GM12878 (cell line): ENCODE results near the gene AKT3. TPM values are rescaled to one million over a fixed set of nuclear protein-coding genes. Genes with fewer than 3 reads are reported as not detected.

Experiments used
- ATAC-seq: fragments of 200-7000 bp; cut with Tn5 transposase; 3 replicates; pipeline ENCODE4 v1.9.1; 2020; ENCODE audit warnings: mild to moderate bottlenecking, moderate library complexity
- BruUV-seq: library from RNA; stranded (reverse); fragments of 400-500 nt; replicated peaks from 2 replicates; lab custom pipeline; 2021; lab: Mats Ljungman, UMichigan
- CTCF ChIA-PET: fragments of 300-600 bp; sonication (Branson Sonifier 250); formaldehyde crosslinking; extraction: SDS; loops from one replicate; lab custom pipeline; 2021; ENCODE audit warnings: inconsistent platforms; lab: Yijun Ruan, JAX
- POLR2A ChIA-PET: fragments of 350-600 bp; formaldehyde crosslinking; extraction: SDS; loops from one replicate; lab custom pipeline; 2021; ENCODE audit warnings: inconsistent platforms; lab: Charles Lee
- RAD21 ChIA-PET: fragments of 300-600 bp; sonication (Branson Sonifier 250); formaldehyde crosslinking; loops from one replicate; lab custom pipeline; 2023; ENCODE audit warnings: antibody characterized with exemption; ENCODE audit not compliant: unreplicated experiment; lab: Charles Lee
- SMC1A ChIA-PET: fragments of 300-600 bp; sonication (Branson Sonifier 250); formaldehyde crosslinking; loops from one replicate; lab custom pipeline; 2023; ENCODE audit not compliant: unreplicated experiment, uncharacterized antibody; lab: Charles Lee
- DNase-seq: peaks from one replicate; pipeline ENCODE4 v3.0.0-alpha.2; 2011; ENCODE audit warnings: low read depth, low spot score
- FAIRE-seq: peaks from 3 replicates; lab custom pipeline; 2011; peaks lifted over from hg19 to GRCh38; lab: Jason Lieb, UNC
- H2AFZ ChIP-seq: 2 replicates; pipeline ENCODE4 v1.6.0; 2011; ENCODE audit warnings: low read depth, low read length, control low read depth; ENCODE audit not compliant: control insufficient read depth
- H3K27ac ChIP-seq: 2 replicates; pipeline ENCODE4 v1.5.1; 2011; ENCODE audit warnings: control low read depth; ENCODE audit not compliant: control insufficient read depth, insufficient read depth
- H3K27me3 ChIP-seq, 2 experiments: replicated peaks in 1 of 2; 2 replicates each; pipeline versions ENCODE4 v1.6.0 to v1.6.1; 2011; ENCODE audit warnings: low read length in 1 of 2; ENCODE audit not compliant: control insufficient read depth in 2 of 2, insufficient read depth in 2 of 2
- H3K36me3 ChIP-seq, 2 experiments: 2 replicates each; pipeline ENCODE4 v1.5.1; 2011; ENCODE audit warnings: low read length in 1 of 2; ENCODE audit not compliant: control insufficient read depth in 2 of 2, insufficient read depth in 2 of 2
- H3K4me1 ChIP-seq: 2 replicates; pipeline ENCODE4 v1.6.1; 2011; ENCODE audit warnings: mild to moderate bottlenecking, low read length, moderate library complexity, mixed read lengths; ENCODE audit not compliant: control insufficient read depth, insufficient read depth
- H3K4me2 ChIP-seq: 2 replicates; pipeline ENCODE4 v1.6.0; 2011; ENCODE audit warnings: control low read depth; ENCODE audit not compliant: control insufficient read depth, insufficient read depth
- H3K4me3 ChIP-seq: fragments of 200-600 bp; sonication (generic); 2 replicates; pipeline ENCODE4 v1.5.1; 2016
- H3K79me2 ChIP-seq: 2 replicates; pipeline ENCODE4 v1.6.0; 2011; ENCODE audit warnings: low read length; ENCODE audit not compliant: control insufficient read depth, insufficient read depth
- H3K9ac ChIP-seq: 2 replicates; pipeline ENCODE4 v1.8.0; 2011; ENCODE audit warnings: low read length, control low read depth, mixed read lengths; ENCODE audit not compliant: control insufficient read depth, insufficient read depth
- H3K9me3 ChIP-seq: replicated peaks from 3 replicates; pipeline ENCODE4 v1.5.1; 2011; ENCODE audit warnings: mild to moderate bottlenecking, low read length; ENCODE audit not compliant: control insufficient read depth, insufficient read depth
- H4K20me1 ChIP-seq: 2 replicates; pipeline ENCODE4 v1.6.0; 2011; ENCODE audit not compliant: control insufficient read depth, insufficient read depth
- ATF7 ChIP-seq: fragments of 450-650 bp; IDR thresholded peaks from 2 replicates; pipeline ENCODE4 v1.6.1; 2016; ENCODE audit warnings: low read depth, mild to moderate bottlenecking
- EGR1 ChIP-seq, 2 experiments: IDR thresholded peaks; 1 replicate in 1 of 2; 2 replicates in 1 of 2; pipeline ENCODE4 v1.6.1; 2011 to 2012; ENCODE audit warnings: low read depth in 2 of 2, low read length in 2 of 2, borderline replicate concordance in 1 of 2, mild to moderate bottlenecking in 1 of 2, moderate library complexity in 1 of 2
- HDAC6 ChIP-seq: fragments of 200-600 bp; sonication (generic); IDR thresholded peaks from one replicate; pipeline ENCODE4 v1.8.0; 2017; ENCODE audit warnings: antibody characterized with exemption; ENCODE audit not compliant: unreplicated experiment
- IRF5 ChIP-seq: fragments of 450-650 bp; IDR thresholded peaks from 2 replicates; pipeline ENCODE4 v1.6.1; 2017; ENCODE audit warnings: borderline replicate concordance
- MEF2B ChIP-seq: fragments of 450-650 bp; IDR thresholded peaks from 2 replicates; pipeline ENCODE4 v1.6.1; 2018; ENCODE audit warnings: mild to moderate bottlenecking, moderate library complexity; ENCODE audit not compliant: partially characterized antibody, poor library complexity, severe bottlenecking
- NFXL1 ChIP-seq: fragments of 450-650 bp; IDR thresholded peaks from 2 replicates; pipeline ENCODE4 v1.6.1; 2017; ENCODE audit warnings: antibody characterized with exemption, mild to moderate bottlenecking, borderline replicate concordance
- NR2F1 ChIP-seq: fragments of 450-650 bp; conservative IDR thresholded peaks from 2 replicates; pipeline ENCODE4 v1.6.1; 2017; ENCODE audit warnings: mild to moderate bottlenecking
- REST ChIP-seq: IDR thresholded peaks from 2 replicates; pipeline ENCODE4 v1.6.1; 2012; ENCODE audit warnings: mild to moderate bottlenecking, low read depth, low read length
- SIN3A ChIP-seq: IDR thresholded peaks from 2 replicates; pipeline ENCODE4 v1.6.1; 2012; ENCODE audit warnings: low read depth, low read length, improper control_type of control experiment
- SPI1 ChIP-seq: IDR thresholded peaks from 2 replicates; pipeline ENCODE4 v1.6.1; 2011; ENCODE audit warnings: low read depth, mild to moderate bottlenecking, low read length, moderate library complexity, borderline replicate concordance; ENCODE audit not compliant: insufficient read depth
- ZNF622 ChIP-seq: fragments of 450-650 bp; IDR thresholded peaks from 2 replicates; pipeline ENCODE4 v1.6.1; 2017; ENCODE audit warnings: mild to moderate bottlenecking, inconsistent platforms
- WGBS: methylation state at CpG from one replicate; pipeline ENCODE4 v1.1.6; 2016; ENCODE audit warnings: low lambda C conversion rate; ENCODE audit not compliant: insufficient replicate concordance, insufficient coverage; ENCODE audit errors: missing lambda C conversion rate; 5-methylcytosine and 5-hydroxymethylcytosine counted together
- in situ Hi-C: fragments of 300-500 bp; cut with MboI; formaldehyde crosslinking; loops from 9 replicates; pipeline ENCODE4 v1.14.3; 2018; ENCODE audit warnings: mixed read lengths
- intact Hi-C: fragments of 100-400 bp; cut with micrococcal nuclease; formaldehyde crosslinking; loops from one replicate; pipeline ENCODE4 v1.14.2; 2022; ENCODE audit not compliant: unreplicated experiment
- polyA plus RNA-seq, 11 experiments: library from polyadenylated mRNA; depleted of rRNA in 4 of 11; unstranded in 6 of 11; stranded (reverse) in 5 of 11; fragments of >200 nt; fragmentation: Nextera tagmentation in 4 of 11; fragmentation: Illumina TruSeq in 1 of 11; extraction: Ambion mirVana in 4 of 11; extraction: Trizol in 1 of 11; gene quantifications; 1 replicate in 1 of 11; 2 replicates in 10 of 11; pipeline versions ENCODE4 v1.2.1 to v1.2.3, GENCODE V29; 2011 to 2016; ENCODE audit warnings: inconsistent platforms in 2 of 11, missing spikeins in 2 of 11, low read depth in 1 of 11
- total RNA-seq, 4 experiments: library from RNA; depleted of rRNA in 3 of 4; stranded (reverse); fragments of >200 nt in 3 of 4; fragmentation: Illumina TruSeq in 1 of 4; extraction: Trizol in 1 of 4; gene quantifications; 2 replicates each; pipeline versions ENCODE4 v1.2.1 to v1.2.3, GENCODE V29; 2013 to 2021
- TF ChIP-seq, protein P1 (sequence below): fragments of 150-350 bp; IDR thresholded peaks from 2 replicates; pipeline ENCODE4 v1.6.1; 2014; ENCODE audit warnings: mild to moderate bottlenecking, low read depth, low read length
- TF ChIP-seq, protein P2 (sequence below): IDR thresholded peaks from 2 replicates; pipeline ENCODE4 v1.6.1; 2012; ENCODE audit warnings: low read depth, low read length, improper control_type of control experiment

The AKT3 gene
- total and polyA plus RNA-seq, 10 of the 15 experiments (the other 5 are each of a cell fraction or from before 2014, with no cell fraction given) = 0.03 to 0.56 (median 0.19) TPM

- peak; percentile 72 for TF ChIP-seq SPI1
- TF ChIP-seq EGR1 (IDR thresholded peaks at IDR 0.05; ENCODE audit: borderline replicate concordance in 1 of 2, low read depth in 2 of 2, low read length in 2 of 2) = no peak
- no peak for TF ChIP-seq MEF2B
- TF ChIP-seq IRF5 = no peak
- TF ChIP-seq NR2F1 = no peak
- no peak for TF ChIP-seq REST
These were observed 211.9 kb downstream of the AKT3 start (continued) for GRCh38 chr1:243638186-243638585.

- in situ Hi-C loops (no loop called here), intact Hi-C loops (no loop called here)
- H3K4me3 ChIP-seq = no peak overlapping the region
- no peak overlapping the region for H3K27ac ChIP-seq
- no peak for DNase-seq
- RAD21 ChIA-PET = no interaction called here
- H3K4me2 ChIP-seq = no peak overlapping the region
- TF ChIP-seq SIN3A = no peak
- TF ChIP-seq, protein P1, sequence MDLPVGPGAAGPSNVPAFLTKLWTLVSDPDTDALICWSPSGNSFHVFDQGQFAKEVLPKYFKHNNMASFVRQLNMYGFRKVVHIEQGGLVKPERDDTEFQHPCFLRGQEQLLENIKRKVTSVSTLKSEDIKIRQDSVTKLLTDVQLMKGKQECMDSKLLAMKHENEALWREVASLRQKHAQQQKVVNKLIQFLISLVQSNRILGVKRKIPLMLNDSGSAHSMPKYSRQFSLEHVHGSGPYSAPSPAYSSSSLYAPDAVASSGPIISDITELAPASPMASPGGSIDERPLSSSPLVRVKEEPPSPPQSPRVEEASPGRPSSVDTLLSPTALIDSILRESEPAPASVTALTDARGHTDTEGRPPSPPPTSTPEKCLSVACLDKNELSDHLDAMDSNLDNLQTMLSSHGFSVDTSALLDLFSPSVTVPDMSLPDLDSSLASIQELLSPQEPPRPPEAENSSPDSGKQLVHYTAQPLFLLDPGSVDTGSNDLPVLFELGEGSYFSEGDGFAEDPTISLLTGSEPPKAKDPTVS = no peak
- TF ChIP-seq ATF7 = no peak
- TF ChIP-seq ZNF622 = no peak
- TF ChIP-seq, protein P2, sequence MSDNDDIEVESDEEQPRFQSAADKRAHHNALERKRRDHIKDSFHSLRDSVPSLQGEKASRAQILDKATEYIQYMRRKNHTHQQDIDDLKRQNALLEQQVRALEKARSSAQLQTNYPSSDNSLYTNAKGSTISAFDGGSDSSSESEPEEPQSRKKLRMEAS = no peak
- TF ChIP-seq HDAC6 = no peak
- no peak for TF ChIP-seq NFXL1
- H3K9me3 ChIP-seq = peaks cover 4% of the 10 kb centered on the region; the same call in 2 of the 3 replicates
- FAIRE-seq = no peak
- H3K4me1 ChIP-seq = no peaks in the 10 kb centered on the region
- no peak overlapping the region for H2AFZ ChIP-seq
- POLR2A ChIA-PET = no interaction called here
- no peaks in the 10 kb centered on the region for H4K20me1 ChIP-seq
- no TSS peak for BruUV-seq
- no peaks in the 10 kb centered on the region for H3K79me2 ChIP-seq
- CTCF ChIA-PET = no interaction called here
- SMC1A ChIA-PET = no interaction called here
- no peaks in the 10 kb centered on the region for H3K27me3 ChIP-seq
- 100% methylated on average over 2 of the region's 2 CpGs for WGBS
- no peak for ATAC-seq
- no peaks in the 10 kb centered on the region for H3K36me3 ChIP-seq
- no peak overlapping the region for H3K9ac ChIP-seq
These were observed 221.6 kb downstream of the AKT3 start for GRCh38 chr1:243628476-243628907.
